Uterus (tissue), 2 donors: ENCODE data around the gene PPP2R2B.

ENCODE experiments used
- CTCF ChIP-seq, 4 experiments: fragments of 200-600 bp in 2 of 4; fragments of 450-650 bp in 2 of 4; sonication (generic) in 2 of 4; IDR thresholded peaks; one replicate each; pipeline ENCODE4 v1.5.1; 2016 to 2019; ENCODE audit warnings: antibody characterized with exemption in 4 of 4, mild to moderate bottlenecking in 2 of 4, moderate library complexity in 1 of 4
- POLR2A ChIP-seq, 2 donors: fragments of 450-650 bp; IDR thresholded peaks; one replicate each; pipeline ENCODE4 v1.6.1; 2016; ENCODE audit warnings: antibody characterized with exemption in 2 of 2, mild to moderate bottlenecking in 1 of 2, moderate library complexity in 1 of 2

GRCh38 chr5:146820987-146821386, 57.6 kb downstream of the PPP2R2B start:
- TF ChIP-seq CTCF (IDR thresholded peaks at IDR 0.05) (no peak), POLR2A (IDR thresholded peaks at IDR 0.05) (no peak)
